Endothelial cell (in vitro differentiated cells): ENCODE results near the gene HNRNPLL. TPM values are rescaled to one million over a fixed set of nuclear protein-coding genes. Genes with fewer than 3 reads are reported as not detected.

ENCODE experiments used
- DNase-seq: peaks from one replicate; pipeline ENCODE4 v3.0.0; 2021; ENCODE audit warnings: low spot score
- H3K27ac Mint-ChIP-seq: one replicate; pipeline ENCODE4 v1.8.0; 2021; ENCODE audit warnings: mixed read lengths, inconsistent platforms; ENCODE audit not compliant: unreplicated experiment
- H3K27me3 Mint-ChIP-seq: one replicate; pipeline ENCODE4 v1.8.0; 2021; ENCODE audit warnings: mild to moderate bottlenecking, moderate library complexity, mixed read lengths, inconsistent platforms; ENCODE audit not compliant: unreplicated experiment
- H3K36me3 Mint-ChIP-seq: one replicate; pipeline ENCODE4 v1.8.0; 2021; ENCODE audit warnings: mild to moderate bottlenecking, low read depth, mixed read lengths, inconsistent platforms; ENCODE audit not compliant: unreplicated experiment
- H3K4me1 Mint-ChIP-seq: one replicate; pipeline ENCODE4 v1.8.0; 2021; ENCODE audit warnings: mild to moderate bottlenecking, mixed read lengths, inconsistent platforms; ENCODE audit not compliant: unreplicated experiment
- H3K4me3 Mint-ChIP-seq: one replicate; pipeline ENCODE4 v1.8.0; 2021; ENCODE audit warnings: mild to moderate bottlenecking, mixed read lengths, inconsistent platforms; ENCODE audit not compliant: unreplicated experiment
- H3K9me3 Mint-ChIP-seq: one replicate; pipeline ENCODE4 v1.8.0; 2021; ENCODE audit warnings: mixed read lengths, inconsistent platforms; ENCODE audit not compliant: unreplicated experiment
- CTCF ChIP-seq: fragments of 200-600 bp; sonication (generic); IDR thresholded peaks from one replicate; pipeline ENCODE4 v1.5.0; 2021; ENCODE audit warnings: antibody characterized with exemption; ENCODE audit not compliant: unreplicated experiment
- total RNA-seq: library from RNA; stranded (reverse); fragmentation: NEBNext Ultra II Directional; extraction: Animal tissue kit (Norgen Biotek cat#: 25700); gene quantifications from one replicate; pipeline ENCODE4 v1.2.1, GENCODE V29; 2021; ENCODE audit not compliant: unreplicated experiment

HNRNPLL gene
- total RNA-seq, 1 donor from 2014 or later, result 57.1 TPM

GRCh38 chr2:38512211-38512610 lies 90.5 kb downstream of the HNRNPLL start:
- no peaks in the 10 kb centered on the region for H3K36me3 Mint-ChIP-seq
- no peaks in the 10 kb centered on the region for H3K4me1 Mint-ChIP-seq
- no peak for DNase-seq
- H3K9me3 Mint-ChIP-seq, result no peaks in the 10 kb centered on the region
- no peaks in the 10 kb centered on the region for H3K27me3 Mint-ChIP-seq
- no peak overlapping the region for H3K4me3 Mint-ChIP-seq
- TF ChIP-seq CTCF, result no peak
- no peak overlapping the region for H3K27ac Mint-ChIP-seq

Other genes with a start within 250 kb of the HNRNPLL start
- 38.0 TPM for gene ATL2, start 225.7 kb downstream of the HNRNPLL start, total RNA-seq
- 13.0 TPM for gene GALM, start 63.2 kb upstream of the HNRNPLL start, total RNA-seq
- 137 TPM for gene SRSF7, start 148.4 kb upstream of the HNRNPLL start, total RNA-seq
- gene GEMIN6, start 175.3 kb upstream of the HNRNPLL start, total RNA-seq, result 9.5 TPM